Suprapubic skin (tissue), 3 donors: ENCODE data around the gene DMC1.
"Not testable (repeated sequence)": the region's sequence is repeated elsewhere in the genome, so short reads cannot be mapped to it uniquely, and the experiment has no call there.

Experiments used
- POLR2A ChIP-seq, 2 donors: fragments of 450-650 bp; IDR thresholded peaks; one replicate each; pipeline ENCODE4 v1.6.1; 2017; ENCODE audit warnings: antibody characterized with exemption in 2 of 2, mild to moderate bottlenecking in 2 of 2, moderate library complexity in 2 of 2
- TF ChIP-seq, protein P1 (sequence below), 2 donors: fragments of 200-600 bp in 1 of 2; fragments of 450-650 bp in 1 of 2; sonication (generic) in 1 of 2; IDR thresholded peaks; one replicate each; pipeline ENCODE4 v1.5.1; 2016 to 2019; ENCODE audit warnings: antibody characterized with exemption in 2 of 2, mild to moderate bottlenecking in 1 of 2, moderate library complexity in 1 of 2

DNA sequence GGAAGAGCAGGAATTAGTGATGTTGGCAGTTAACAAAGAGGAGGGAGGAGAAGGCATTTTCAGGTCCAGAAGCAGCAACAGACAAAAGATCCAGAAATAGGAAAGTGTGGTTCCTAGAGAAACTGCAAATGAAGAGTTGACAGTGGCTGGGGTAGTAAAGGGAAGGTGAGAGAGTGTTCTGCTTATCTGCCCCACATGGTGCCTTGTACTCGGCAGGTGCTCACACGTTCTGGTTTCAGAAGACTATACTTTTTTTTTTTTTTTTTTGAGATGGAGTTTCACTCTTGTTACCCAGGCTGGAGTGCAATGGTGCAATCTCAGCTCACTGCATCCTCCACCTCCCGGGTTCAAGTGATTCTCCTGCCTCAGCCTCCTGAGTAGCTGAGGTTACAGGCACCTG, 12.9 kb upstream of the DMC1 start:
- TF ChIP-seq POLR2A (IDR thresholded peaks at IDR 0.05): not testable (repeated sequence)
- TF ChIP-seq, protein P1, sequence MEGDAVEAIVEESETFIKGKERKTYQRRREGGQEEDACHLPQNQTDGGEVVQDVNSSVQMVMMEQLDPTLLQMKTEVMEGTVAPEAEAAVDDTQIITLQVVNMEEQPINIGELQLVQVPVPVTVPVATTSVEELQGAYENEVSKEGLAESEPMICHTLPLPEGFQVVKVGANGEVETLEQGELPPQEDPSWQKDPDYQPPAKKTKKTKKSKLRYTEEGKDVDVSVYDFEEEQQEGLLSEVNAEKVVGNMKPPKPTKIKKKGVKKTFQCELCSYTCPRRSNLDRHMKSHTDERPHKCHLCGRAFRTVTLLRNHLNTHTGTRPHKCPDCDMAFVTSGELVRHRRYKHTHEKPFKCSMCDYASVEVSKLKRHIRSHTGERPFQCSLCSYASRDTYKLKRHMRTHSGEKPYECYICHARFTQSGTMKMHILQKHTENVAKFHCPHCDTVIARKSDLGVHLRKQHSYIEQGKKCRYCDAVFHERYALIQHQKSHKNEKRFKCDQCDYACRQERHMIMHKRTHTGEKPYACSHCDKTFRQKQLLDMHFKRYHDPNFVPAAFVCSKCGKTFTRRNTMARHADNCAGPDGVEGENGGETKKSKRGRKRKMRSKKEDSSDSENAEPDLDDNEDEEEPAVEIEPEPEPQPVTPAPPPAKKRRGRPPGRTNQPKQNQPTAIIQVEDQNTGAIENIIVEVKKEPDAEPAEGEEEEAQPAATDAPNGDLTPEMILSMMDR (IDR thresholded peaks at IDR 0.05): not testable (repeated sequence)
